GM18505 (cell line): ENCODE data around the gene HNRNPF.

Experiments
- ATAC-seq: cut with Tn5 transposase; IDR thresholded peaks from one replicate; pipeline ENCODE4 v1.9.1; 2021; ENCODE audit not compliant: unreplicated experiment
- POLR2A ChIP-seq: IDR thresholded peaks from 4 replicates; pipeline ENCODE4 v1.6.1; 2011; ENCODE audit warnings: borderline replicate concordance; ENCODE audit not compliant: insufficient read depth, insufficient read length; ENCODE audit errors: extremely low read depth

HNRNPF gene

GRCh38 chr10:43386981-43387677 lies 21.9 kb downstream of the HNRNPF start:
- ATAC-seq: no peak
- no peak for TF ChIP-seq POLR2A

- no peak for ATAC-seq
- peak; percentile 14 for TF ChIP-seq POLR2A
Observed at GRCh38 chr10:43386549-43386948, 22.4 kb downstream of the HNRNPF start.

GRCh38 chr10:43385412-43386004 lies 23.5 kb downstream of the HNRNPF start:
- TF ChIP-seq POLR2A: no peak
- no peak for ATAC-seq

- ATAC-seq: no peak
- peak; percentile 54 for TF ChIP-seq POLR2A
Observed at GRCh38 chr10:43384252-43385221, 24.4 kb downstream of the HNRNPF start.

GRCh38 chr10:43383204-43383971 lies 25.6 kb downstream of the HNRNPF start:
- no peak for TF ChIP-seq POLR2A
- ATAC-seq: no peak

GRCh38 chr10:43380610-43381222 lies 28.3 kb downstream of the HNRNPF start:
- ATAC-seq: no peak
- no peak for TF ChIP-seq POLR2A

GRCh38 chr10:43377424-43377883 lies 31.5 kb downstream of the HNRNPF start:
- TF ChIP-seq POLR2A: no peak
- no peak for ATAC-seq

GRCh38 chr10:43376828-43377423 lies 32.1 kb downstream of the HNRNPF start:
- TF ChIP-seq POLR2A: no peak
- ATAC-seq: no peak

GRCh38 chr10:43376046-43376635 lies 32.8 kb downstream of the HNRNPF start:
- ATAC-seq: no peak
- no peak for TF ChIP-seq POLR2A

GRCh38 chr10:43375401-43376020 lies 33.5 kb downstream of the HNRNPF start:
- ATAC-seq: no peak

GRCh38 chr10:43374194-43374593 lies 34.8 kb downstream of the HNRNPF start:
- TF ChIP-seq POLR2A: no peak
- ATAC-seq: no peak

More at GRCh38 chr10:43375401-43376020, 33.5 kb downstream of the HNRNPF start:
- no peak for TF ChIP-seq POLR2A
